Spleen (tissue), 11 donors: ENCODE data around the gene DNM3. TPM values are rescaled to one million over a fixed set of nuclear protein-coding genes. Genes with fewer than 3 reads are reported as not detected.

Experiments used
- DNase-seq: peaks from one replicate; pipeline ENCODE4 v3.0.0-alpha.2; 2020
- H3K27ac ChIP-seq, 8 donors: fragments of 200-600 bp; sonication (generic) in 7 of 8; 1 replicate in 4 of 8; 2 replicates in 4 of 8; pipeline versions ENCODE4 v1.5.0 to v1.8.0; 2016 to 2021; ENCODE audit warnings: inconsistent platforms in 4 of 8, mild to moderate bottlenecking in 4 of 8, moderate library complexity in 1 of 8
- H3K27me3 ChIP-seq, 7 donors: fragments of 200-600 bp; sonication (generic) in 6 of 7; replicated peaks in 1 of 7; 1 replicate in 4 of 7; 2 replicates in 3 of 7; pipeline versions ENCODE4 v1.5.0 to v1.8.0; 2016 to 2021; ENCODE audit warnings: inconsistent platforms in 3 of 7, mild to moderate bottlenecking in 1 of 7
- H3K36me3 ChIP-seq, 6 donors: fragments of 200-600 bp; sonication (generic) in 5 of 6; 1 replicate in 4 of 6; 2 replicates in 2 of 6; pipeline versions ENCODE4 v1.5.0 to v1.8.0; 2016 to 2021; ENCODE audit warnings: inconsistent platforms in 2 of 6
- H3K4me1 ChIP-seq, 6 donors: fragments of 200-600 bp; sonication (generic) in 5 of 6; 1 replicate in 3 of 6; 2 replicates in 3 of 6; pipeline versions ENCODE4 v1.5.0 to v1.8.0; 2016 to 2021; ENCODE audit warnings: inconsistent platforms in 3 of 6
- H3K4me3 ChIP-seq, 8 donors: fragments of 200-600 bp; sonication (generic) in 7 of 8; 1 replicate in 4 of 8; 2 replicates in 4 of 8; pipeline versions ENCODE4 v1.5.0 to v1.8.0; 2016 to 2021; ENCODE audit warnings: inconsistent platforms in 4 of 8, mild to moderate bottlenecking in 4 of 8, moderate library complexity in 2 of 8
- H3K9me3 ChIP-seq, 8 donors: fragments of 200-600 bp; sonication (generic) in 7 of 8; 1 replicate in 4 of 8; 2 replicates in 4 of 8; pipeline versions ENCODE4 v1.5.0 to v1.8.0; 2016 to 2021; ENCODE audit warnings: inconsistent platforms in 4 of 8
- POLR2A ChIP-seq, 3 donors: fragments of 450-650 bp; IDR thresholded peaks; one replicate each; pipeline ENCODE4 v1.5.1; 2017; ENCODE audit warnings: antibody characterized with exemption in 3 of 3, mild to moderate bottlenecking in 1 of 3
- POLR2AphosphoS5 ChIP-seq, 3 donors: sonication (generic); formaldehyde crosslinking; IDR thresholded peaks; one replicate each; pipeline ENCODE4 v1.5.1; 2017; ENCODE audit warnings: antibody characterized with exemption in 3 of 3
- WGBS, 5 donors: extraction: QIAGEN DNeasy Blood & Tissue Kit in 3 of 5; methylation state at CpG; one replicate each; pipeline versions ENCODE4 v1.1.5 to v1.1.7; 2013 to 2018; 5-methylcytosine and 5-hydroxymethylcytosine counted together
- intact Hi-C: fragments of 100-400 bp; cut with DNase I; formaldehyde crosslinking; loops from one replicate; pipeline ENCODE4 v1.15.0; 2023; ENCODE audit warnings: low total_unique reads
- polyA plus RNA-seq, 3 donors: library from polyadenylated mRNA; stranded (reverse); fragments of 200-250 nt; gene quantifications; one replicate each; pipeline ENCODE4 v1.2.1, GENCODE V29; 2013
- total RNA-seq, 7 donors: library from RNA; depleted of rRNA in 3 of 7; stranded (reverse); fragments of >200 nt in 3 of 7; fragmentation: NEBNext Ultra II Directional in 4 of 7; extraction: Animal tissue kit (Norgen Biotek cat#: 25700) in 4 of 7; gene quantifications; one replicate each; pipeline versions ENCODE4 v1.1.0 to v1.2.1, GENCODE V29; 2016 to 2021
- TF ChIP-seq, protein P1 (sequence below), 11 experiments: fragments of 200-600 bp in 7 of 11; fragments of 450-650 bp in 4 of 11; sonication (generic) in 4 of 11; IDR thresholded peaks in 8 of 11; conservative IDR thresholded peaks in 3 of 11; 1 replicate in 7 of 11; 2 replicates in 4 of 11; pipeline versions ENCODE4 v1.4.0 to v1.8.0; 2016 to 2021; ENCODE audit warnings: antibody characterized with exemption in 11 of 11, inconsistent platforms in 4 of 11, mild to moderate bottlenecking in 1 of 11
- donor health status: healthy with polysubstance abuse.
- donor health status: DM: no; HTN: no; CAD: no; lungs with moderate emphysema.
- donor health status: DM: no; HTN: no; CAD: no.
- donor health status: Bipolar disorder and iron deficiency.
- donor health status: healthy.
- donor health status: DM: no; HTN: no; CAD: no.
- donor health status: DM: yes; HTN: yes; CAD: no.

The DNM3 gene
- total and polyA plus RNA-seq, 10 donors: 0.61 to 10.2 (median 4.9) TPM

- Histone ChIP-seq H3K27me3 (no peaks in the 10 kb centered on the region), H3K9me3 (no peaks in the 10 kb centered on the region), H3K4me1 (no peaks in the 10 kb centered on the region), H3K4me3 (no peak overlapping the region), H3K27ac (no peak overlapping the region), H3K36me3 (no peaks in the 10 kb centered on the region)
- DNase-seq: no peak
- TF ChIP-seq, protein P1, sequence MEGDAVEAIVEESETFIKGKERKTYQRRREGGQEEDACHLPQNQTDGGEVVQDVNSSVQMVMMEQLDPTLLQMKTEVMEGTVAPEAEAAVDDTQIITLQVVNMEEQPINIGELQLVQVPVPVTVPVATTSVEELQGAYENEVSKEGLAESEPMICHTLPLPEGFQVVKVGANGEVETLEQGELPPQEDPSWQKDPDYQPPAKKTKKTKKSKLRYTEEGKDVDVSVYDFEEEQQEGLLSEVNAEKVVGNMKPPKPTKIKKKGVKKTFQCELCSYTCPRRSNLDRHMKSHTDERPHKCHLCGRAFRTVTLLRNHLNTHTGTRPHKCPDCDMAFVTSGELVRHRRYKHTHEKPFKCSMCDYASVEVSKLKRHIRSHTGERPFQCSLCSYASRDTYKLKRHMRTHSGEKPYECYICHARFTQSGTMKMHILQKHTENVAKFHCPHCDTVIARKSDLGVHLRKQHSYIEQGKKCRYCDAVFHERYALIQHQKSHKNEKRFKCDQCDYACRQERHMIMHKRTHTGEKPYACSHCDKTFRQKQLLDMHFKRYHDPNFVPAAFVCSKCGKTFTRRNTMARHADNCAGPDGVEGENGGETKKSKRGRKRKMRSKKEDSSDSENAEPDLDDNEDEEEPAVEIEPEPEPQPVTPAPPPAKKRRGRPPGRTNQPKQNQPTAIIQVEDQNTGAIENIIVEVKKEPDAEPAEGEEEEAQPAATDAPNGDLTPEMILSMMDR (IDR thresholded peaks at IDR 0.05 in 8 of 11, conservative IDR thresholded peaks at IDR 0.05 in 3 of 11): no peak
- intact Hi-C loops: no loop called here
- WGBS, 5 donors: 83 to 95% (median 91%) methylated on average over 5 of the region's 5 CpGs
Observed at GRCh38 chr1:171909711-171910110, 68.4 kb downstream of the DNM3 start.

GRCh38 chr1:171910786-171911185 is 69.5 kb downstream of the DNM3 start:
- Histone ChIP-seq H3K27me3 (no peaks in the 10 kb centered on the region), H3K9me3 (no peaks in the 10 kb centered on the region), H3K4me1 (no peaks in the 10 kb centered on the region), H3K36me3 (no peaks in the 10 kb centered on the region), H3K27ac (no peak overlapping the region), H3K4me3 (no peak overlapping the region)
- TF ChIP-seq POLR2A (IDR thresholded peaks at IDR 0.05) (no peak), POLR2AphosphoS5 (IDR thresholded peaks at IDR 0.05) (no peak)
- TF ChIP-seq, protein P1 (IDR thresholded peaks at IDR 0.05 in 8 of 11, conservative IDR thresholded peaks at IDR 0.05 in 3 of 11): no peak
- intact Hi-C loops: no loop called here
- WGBS, 5 donors: 59 to 90% (median 76%) methylated on average over 2 of the region's 2 CpGs
- DNase-seq: no peak

- intact Hi-C loops: no loop called here
- DNase-seq: no peak
- WGBS, 5 donors: 89 to 98% (median 97%) methylated on average over 8 of the region's 8 CpGs
Observed at GRCh38 chr1:171911506-171911905, 70.2 kb downstream of the DNM3 start.

GRCh38 chr1:171912509-171913175 is 71.3 kb downstream of the DNM3 start:
- intact Hi-C loops: no loop called here
- H3K4me3 ChIP-seq: no peak overlapping the region
- no peak for DNase-seq
- no peaks in the 10 kb centered on the region for H3K27me3 ChIP-seq
- H3K27ac ChIP-seq: no peak overlapping the region
- TF ChIP-seq POLR2AphosphoS5 (IDR thresholded peaks at IDR 0.05) (no peak), POLR2A (IDR thresholded peaks at IDR 0.05) (no peak)
- TF ChIP-seq, protein P1 (IDR thresholded peaks at IDR 0.05 in 8 of 11, conservative IDR thresholded peaks at IDR 0.05 in 3 of 11): no peak
- no peaks in the 10 kb centered on the region for H3K9me3 ChIP-seq
- no peaks in the 10 kb centered on the region for H3K36me3 ChIP-seq
- H3K4me1 ChIP-seq: no peaks in the 10 kb centered on the region
- 51 to 78% (median 64%) methylated on average over 2 of the region's 2 CpGs for WGBS, 5 donors

More at GRCh38 chr1:171911506-171911905, 70.2 kb downstream of the DNM3 start:
- TF ChIP-seq POLR2A (IDR thresholded peaks at IDR 0.05): no peak
- TF ChIP-seq POLR2AphosphoS5 (IDR thresholded peaks at IDR 0.05): no peak
- TF ChIP-seq, protein P1 (IDR thresholded peaks at IDR 0.05 in 8 of 11, conservative IDR thresholded peaks at IDR 0.05 in 3 of 11): no peak
- Histone ChIP-seq H3K9me3 (no peaks in the 10 kb centered on the region), H3K4me3 (no peak overlapping the region), H3K27ac (no peak overlapping the region), H3K4me1 (no peaks in the 10 kb centered on the region), H3K36me3 (no peaks in the 10 kb centered on the region), H3K27me3 (no peaks in the 10 kb centered on the region)
